ENCODE results near the gene SCRN3. TPM values are rescaled to one million over a fixed set of nuclear protein-coding genes. Genes with fewer than 3 reads are reported as not detected.

The SCRN3 gene
- total RNA-seq = 49.6 TPM

DNA sequence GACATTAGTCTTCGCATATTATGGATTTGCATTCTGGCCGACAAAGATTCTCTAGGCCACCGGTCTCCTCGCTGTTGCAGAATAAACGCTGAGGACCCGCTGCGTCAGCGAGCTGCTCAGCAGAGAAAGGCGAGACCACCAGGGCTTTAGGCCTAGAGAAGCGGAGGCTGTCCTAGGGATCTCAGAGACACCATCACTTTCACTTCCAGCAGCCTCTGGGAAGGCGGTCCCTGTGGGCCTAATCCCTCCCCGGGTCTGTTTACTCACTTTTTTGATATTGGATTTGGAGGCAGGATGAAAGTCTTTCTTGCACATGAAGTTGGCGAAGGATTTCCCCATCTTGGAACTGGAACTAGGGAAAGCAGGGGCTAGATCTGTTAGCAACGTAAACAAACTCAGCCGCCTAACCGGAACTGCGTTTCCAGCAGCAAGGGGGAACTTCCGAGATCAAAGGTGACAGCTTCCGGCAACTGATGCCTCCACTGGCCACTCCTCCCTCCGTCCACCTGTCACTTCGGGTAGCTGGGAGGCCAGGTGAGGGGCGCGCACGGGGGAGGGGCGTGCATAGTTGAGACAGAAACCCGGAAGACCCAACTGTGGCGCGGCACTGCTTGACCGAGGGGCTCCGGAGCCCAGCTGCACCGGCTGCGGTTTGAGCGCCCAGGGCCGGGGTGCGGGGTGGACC, at the start of gene SCRN3:
Gene SCRN3, plus strand, starts transcription at position 447 of the 685 bp plus-strand sequence. CDS start 2,554 bp downstream, outside the sequence.

Other genes with a start within 250 kb of the SCRN3 start
- gene OLA1, start 147.2 kb upstream of the SCRN3 start, total RNA-seq = 128 TPM
- 14.5 TPM for gene SP9, start 60.8 kb upstream of the SCRN3 start, total RNA-seq
- gene GPR155, start 91.3 kb downstream of the SCRN3 start, total RNA-seq = 26.8 TPM
- 5.1 TPM for gene WIPF1, start 202.1 kb downstream of the SCRN3 start, total RNA-seq